GM19397 (cell line): ENCODE measurements around the gene PPP1R37.
"Not testable (repeated sequence)": the region's sequence is repeated elsewhere in the genome, so short reads cannot be mapped to it uniquely, and the experiment has no call there.

Source experiments
- ATAC-seq: cut with Tn5 transposase; IDR thresholded peaks from one replicate; pipeline ENCODE4 v1.9.1; 2021; ENCODE audit warnings: mild to moderate bottlenecking, moderate library complexity; ENCODE audit not compliant: unreplicated experiment

Gene PPP1R37

DNA sequence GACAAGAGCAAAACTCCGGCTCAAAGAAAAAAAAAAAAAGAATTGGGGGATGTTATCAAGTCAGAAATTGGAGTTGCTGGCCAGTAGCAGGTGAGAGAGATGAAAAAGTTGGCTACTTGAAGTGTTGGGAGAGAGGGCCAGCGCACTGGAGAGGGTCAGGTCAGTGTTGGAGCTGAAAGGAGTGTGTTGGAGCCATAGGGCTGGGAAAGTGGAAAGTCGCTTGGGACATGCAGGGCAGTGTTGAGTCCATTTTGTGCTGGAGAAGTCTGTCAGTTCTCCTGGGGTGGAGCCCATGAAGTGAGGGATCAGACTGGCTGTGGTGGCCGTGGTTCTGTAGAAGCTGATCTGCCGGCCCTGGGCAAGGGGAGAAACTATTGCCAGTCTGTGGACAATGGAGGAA is 1.7 kb downstream of the PPP1R37 start:
- no peak for ATAC-seq

DNA sequence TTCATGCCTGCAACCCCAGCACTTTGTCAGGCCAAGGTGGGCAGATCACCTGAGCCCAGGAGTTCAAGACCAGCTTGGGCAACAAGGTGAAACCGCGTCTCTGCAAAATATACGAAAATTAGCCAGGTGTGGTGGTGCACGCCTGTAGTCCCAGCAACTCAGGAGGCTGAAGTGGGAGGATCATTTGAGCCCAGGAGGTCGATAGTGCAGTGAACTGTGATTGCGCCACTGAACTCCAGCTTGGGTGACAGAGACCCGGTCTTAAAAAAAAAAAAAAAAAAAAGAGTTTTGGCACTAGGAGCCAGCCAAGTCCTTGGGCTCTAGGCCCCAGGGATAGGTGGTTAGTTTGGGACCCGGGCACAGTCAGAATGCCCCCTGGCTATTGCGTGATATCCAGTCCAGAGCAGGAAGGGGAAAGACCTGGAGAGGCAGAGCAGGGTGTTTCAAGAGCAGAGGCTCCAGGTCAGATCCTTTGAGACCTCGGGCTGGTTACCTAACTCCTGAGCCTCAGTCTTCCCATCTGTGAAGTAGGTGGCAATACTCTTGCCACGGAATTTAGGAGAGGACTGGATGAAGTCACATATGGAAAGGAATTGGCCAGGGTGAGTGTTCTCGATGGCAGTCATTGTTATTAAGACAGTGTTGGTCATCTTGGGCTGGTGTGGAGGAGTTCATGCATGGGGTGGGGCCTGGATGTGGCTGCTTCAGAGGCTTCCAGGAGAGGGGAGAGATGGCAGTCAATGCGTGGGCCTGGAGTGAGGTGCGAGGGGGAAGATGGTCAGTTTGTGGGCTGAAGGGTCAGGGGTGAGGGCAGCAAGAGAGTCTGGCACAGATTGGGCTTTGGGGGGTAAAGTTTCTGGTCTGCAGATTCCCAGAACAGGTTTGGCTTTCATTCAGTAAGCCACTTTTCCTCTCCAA is 2.8 kb downstream of the PPP1R37 start:
- no peak for ATAC-seq

- no peak for ATAC-seq
Observed at GRCh38 chr19:45096700-45097099, 3.7 kb downstream of the PPP1R37 start.

- no peak for ATAC-seq
Observed at GRCh38 chr19:45097450-45097775, 4.4 kb downstream of the PPP1R37 start.

DNA sequence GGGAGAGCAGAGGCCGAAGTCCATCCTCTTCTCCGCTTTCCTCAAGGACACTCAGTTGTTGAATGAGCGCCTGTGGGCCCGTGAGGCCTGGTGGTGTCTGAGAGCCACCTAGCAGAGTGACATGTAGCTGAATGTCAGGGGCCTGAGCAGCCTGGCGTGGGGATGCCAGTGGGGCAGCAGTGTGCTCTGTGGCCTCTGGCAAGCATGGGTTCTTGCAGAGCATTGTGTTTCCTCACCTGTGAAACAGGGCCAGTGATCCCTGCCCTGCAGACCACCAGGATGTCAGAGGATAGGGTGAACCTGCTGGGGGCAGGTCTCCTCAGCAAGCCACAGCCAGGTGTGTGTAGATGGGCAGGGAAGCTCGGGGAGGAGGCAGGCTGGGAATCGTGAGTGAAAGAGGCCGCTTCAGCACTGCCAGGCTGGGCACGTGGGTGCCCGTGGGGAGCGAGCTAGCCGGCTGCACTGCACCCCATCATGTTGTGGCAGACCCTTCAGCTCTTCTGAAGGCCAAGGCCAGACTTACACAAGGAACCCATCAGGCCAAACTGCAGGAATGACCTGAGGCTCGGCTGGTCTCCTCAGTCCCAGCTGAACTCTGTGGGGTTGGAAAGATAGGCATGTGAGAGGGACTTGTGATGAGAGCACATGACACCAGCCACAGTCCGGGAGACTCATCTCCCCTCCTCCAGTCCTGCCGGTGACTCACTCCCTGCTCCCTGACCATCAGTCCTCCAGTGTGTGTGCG is 5.0 kb downstream of the PPP1R37 start:
- no peak for ATAC-seq

DNA sequence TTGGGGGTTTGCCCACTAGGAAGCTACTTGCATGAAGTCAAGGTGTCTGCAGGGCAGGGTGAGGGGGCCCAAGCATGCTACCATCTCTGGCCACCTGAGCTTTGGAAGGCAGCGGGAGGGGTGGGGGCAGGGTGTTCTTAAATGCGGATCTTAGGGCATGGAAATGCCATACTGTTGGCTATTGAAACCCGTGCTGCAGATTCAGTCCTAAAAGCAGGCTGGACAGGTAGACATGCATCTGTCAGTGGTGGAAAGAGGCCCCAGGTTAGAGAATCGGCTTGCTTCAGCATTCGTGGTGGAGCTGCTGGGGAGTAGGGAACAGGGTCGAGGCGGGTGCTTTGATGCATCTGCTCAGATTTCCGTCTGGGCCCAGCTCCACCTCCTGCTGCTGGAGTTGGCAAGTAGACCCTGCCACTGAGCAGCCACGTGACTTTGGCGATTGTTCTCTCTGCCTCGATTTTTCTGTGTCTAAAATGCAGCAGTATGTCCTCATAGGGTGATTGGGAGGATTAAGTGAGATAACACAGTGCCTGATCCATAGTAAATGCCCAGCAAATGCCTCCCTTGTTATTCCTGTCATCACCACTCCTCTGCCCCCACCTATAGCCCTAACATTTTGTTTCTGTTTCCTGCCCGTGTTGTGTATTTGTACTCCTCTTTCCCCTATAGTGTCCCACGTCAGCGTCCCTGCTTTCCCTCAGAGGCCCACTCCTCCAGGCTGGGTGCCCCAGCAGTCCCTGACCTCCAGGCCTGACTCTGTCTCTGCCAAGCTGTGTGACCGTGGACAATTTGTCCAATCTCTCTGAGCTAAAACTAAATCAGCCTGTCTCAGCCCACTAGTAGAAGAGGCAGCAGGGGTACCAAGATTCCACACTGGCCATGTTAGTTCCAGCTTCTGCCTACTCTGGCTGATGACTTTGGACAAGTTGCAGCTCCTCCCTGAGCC is 5.8 kb downstream of the PPP1R37 start:
- ATAC-seq: no peak

- ATAC-seq: no peak
Observed at GRCh38 chr19:45099467-45100191, 6.7 kb downstream of the PPP1R37 start.

DNA sequence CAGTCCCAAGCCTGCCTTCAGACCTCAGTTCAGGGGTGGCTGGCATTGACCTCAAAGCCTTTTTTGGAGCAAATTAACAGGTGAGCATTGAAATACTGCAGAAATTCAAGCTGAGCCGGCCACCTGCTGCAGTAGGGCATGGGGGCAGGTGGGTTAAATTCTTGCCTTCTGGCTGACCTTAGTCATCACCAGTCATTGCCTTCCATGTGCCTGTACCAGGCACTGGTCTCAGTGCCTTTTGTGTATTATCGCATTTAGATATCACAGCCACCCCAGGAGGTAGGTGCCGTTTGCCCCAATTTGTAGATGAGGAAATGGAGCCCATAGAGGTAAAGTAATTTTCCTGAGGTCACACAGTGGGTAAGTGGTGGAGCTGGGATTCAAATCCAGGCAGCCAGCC is 7.2 kb downstream of the PPP1R37 start:
- no peak for ATAC-seq

DNA sequence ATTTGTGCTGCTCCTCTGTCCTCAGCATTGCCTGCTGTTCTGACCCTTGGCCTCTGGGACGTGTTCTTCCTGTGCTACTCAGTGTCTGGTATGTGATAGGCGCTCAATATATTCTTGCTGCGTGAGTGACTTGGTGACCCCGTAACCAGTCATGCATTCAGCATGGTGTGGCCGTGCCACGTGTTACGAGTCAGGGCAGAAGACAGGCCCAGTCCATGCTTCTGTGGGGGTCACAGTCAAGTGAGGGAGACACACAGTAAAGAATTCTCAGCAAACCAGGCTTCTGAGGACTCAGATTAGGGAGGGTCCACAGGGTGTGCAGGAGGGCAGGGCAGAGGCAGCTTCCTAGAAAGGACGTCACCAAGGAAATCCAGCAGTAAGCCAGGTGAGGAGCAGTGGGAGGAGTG is 7.9 kb downstream of the PPP1R37 start:
- ATAC-seq: no peak

DNA sequence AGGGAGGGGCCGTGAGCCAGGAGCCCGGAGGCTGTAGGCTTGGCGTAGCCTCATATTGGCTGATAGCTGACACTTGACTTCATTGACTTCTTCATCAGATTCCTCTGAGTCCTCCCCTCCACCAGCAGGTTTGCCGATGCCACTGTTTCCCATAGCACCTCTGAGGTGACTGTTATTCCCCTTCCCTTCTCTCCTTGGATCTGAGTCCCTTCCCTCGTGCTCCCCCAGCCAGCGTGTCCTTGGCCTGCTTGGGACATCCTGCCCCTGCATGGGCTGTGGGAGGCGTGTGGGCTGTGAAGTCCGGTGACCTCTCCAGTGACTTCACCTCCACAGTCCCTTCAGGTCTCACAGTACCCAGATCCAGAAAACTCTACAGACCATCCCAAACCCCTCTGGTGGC is 8.8 kb downstream of the PPP1R37 start:
- no peak for ATAC-seq

DNA sequence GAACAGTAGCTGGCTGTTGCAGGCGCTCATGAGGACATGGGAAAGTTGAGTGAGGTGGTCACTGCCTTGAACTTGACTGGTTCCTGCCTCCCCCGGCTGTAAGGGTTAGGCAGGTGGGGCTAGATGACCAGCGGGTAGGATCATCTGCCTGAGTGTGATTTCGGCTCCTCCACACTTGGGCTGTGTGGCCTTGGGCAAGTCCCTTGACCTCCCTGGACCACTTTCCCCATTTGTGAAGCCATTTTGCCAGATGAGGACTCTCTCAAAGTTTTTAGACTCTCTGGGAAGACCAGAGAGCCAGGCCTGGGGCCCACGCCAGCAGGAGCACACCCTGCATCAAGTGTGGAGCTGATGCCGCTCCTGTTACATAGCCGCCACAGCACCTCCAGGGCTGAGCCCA is 9.5 kb downstream of the PPP1R37 start:
- no peak for ATAC-seq

- no peak for ATAC-seq
Observed at GRCh38 chr19:45103156-45103507, 10.2 kb downstream of the PPP1R37 start.

DNA sequence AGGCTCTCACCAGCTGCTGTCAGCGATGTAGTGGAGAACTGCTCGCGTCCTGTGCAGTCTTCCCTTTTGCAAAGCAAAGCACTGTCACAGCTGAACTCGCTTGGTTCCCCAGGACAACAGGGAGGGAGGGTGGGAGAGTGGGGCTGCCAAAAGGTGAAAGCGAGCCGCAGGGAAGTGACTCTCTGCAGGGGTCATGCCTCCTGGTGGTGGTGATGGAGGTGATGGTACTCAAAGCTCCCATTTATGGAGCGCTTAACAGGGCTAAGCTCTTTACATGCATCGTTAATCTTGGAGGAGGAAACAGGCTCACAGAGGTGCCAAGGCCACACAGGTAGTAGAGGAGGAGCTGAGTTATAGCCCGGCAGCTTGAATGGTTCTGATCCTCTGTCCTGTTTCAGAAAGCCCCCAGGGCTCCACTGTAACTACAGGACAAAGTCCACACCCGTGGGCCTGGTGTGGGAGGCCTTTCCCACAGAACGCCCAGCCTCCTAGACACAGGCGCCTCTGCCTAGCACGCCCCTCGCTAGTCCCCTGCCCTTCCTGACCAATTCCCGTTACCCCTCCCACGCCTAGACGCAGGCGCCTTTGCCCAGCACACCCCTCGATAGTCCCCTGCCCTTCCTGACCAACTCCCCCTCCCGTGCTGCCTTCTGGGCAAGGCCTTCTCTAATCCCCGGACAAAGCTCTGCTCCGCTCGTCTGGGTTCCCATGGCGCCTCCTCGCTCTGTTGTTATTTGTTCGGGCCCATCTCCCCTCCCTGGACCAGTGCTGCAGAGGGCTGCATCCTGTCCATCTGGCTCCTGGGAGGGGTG is 10.7 kb downstream of the PPP1R37 start:
- ATAC-seq: no peak

DNA sequence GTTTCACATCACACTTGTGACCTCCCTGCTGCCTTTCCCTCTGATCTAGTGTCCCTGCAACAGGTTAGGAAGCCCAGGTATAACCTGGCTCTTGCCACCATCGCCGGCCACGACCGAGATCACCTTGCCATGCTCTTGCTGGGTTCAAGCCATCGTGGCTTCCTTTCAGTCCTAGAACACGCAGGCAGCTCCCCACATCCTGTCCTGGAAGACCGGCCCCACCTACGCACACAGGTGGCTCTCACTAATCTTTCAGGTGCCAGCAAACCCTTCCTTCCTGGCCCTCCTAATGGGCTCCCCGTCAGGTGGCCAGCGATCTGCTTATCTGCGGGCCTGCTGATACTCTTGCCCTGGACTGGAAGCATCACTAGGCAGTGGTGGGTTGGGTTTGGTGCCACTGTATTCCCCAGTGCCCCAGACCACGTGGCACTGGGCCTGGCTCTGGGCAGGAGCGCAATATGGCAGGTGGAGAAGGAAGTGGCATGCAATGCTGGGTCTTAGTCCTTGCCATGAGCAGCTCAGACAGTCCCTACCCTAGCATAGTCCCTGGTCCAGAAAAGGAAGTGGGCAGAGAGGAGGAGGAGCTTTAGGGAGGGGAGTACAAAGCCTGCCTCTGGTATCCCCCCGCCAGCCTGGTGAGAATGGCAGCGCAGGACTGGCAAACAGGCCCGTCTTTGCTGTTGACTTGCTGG is 11.8 kb downstream of the PPP1R37 start:
- ATAC-seq: no peak

DNA sequence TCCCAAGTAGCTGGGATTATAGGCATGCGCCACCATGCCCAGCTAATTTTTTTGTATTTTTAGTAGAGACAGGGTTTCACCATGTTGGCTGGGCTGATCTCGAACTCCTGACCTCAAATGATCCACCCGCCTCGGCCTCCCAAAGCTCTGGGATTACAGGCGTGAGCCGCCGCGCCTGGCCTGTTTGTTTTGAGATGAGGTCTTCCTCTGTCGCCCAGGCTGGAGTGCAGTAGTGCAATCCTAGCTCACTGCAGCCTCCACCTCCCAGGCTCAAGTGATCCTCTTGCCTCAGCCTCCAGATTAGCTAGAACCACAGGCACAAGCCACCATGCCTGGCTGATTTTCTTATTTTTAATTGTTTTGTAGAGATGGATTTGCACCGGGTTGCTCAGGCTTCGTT is 13.4 kb downstream of the PPP1R37 start:
- not testable (repeated sequence) for ATAC-seq

GRCh38 chr19:45107621-45108150 is 14.7 kb downstream of the PPP1R37 start:
- no peak for ATAC-seq

DNA sequence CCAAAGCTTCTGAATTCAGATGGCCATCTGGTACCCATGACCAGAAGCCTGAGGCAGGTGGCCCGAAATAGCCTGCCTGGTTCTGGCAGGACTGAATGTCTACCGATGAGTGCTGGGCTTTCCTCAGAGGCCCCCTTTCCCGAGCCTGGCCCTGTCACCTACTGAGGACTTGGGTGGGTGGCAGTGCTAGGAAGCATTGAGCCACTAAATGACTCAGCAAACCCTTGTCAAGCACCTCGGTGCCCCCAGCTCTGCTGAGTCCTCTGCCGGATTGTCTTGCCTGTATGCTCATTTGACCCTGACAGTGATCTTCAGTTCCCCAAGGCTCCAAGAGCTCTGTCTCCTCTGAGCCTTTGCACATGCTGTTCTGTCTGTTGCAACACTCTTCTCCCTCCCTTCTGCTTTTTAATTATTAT is 17.9 kb downstream of the PPP1R37 start:
- no peak for ATAC-seq

DNA sequence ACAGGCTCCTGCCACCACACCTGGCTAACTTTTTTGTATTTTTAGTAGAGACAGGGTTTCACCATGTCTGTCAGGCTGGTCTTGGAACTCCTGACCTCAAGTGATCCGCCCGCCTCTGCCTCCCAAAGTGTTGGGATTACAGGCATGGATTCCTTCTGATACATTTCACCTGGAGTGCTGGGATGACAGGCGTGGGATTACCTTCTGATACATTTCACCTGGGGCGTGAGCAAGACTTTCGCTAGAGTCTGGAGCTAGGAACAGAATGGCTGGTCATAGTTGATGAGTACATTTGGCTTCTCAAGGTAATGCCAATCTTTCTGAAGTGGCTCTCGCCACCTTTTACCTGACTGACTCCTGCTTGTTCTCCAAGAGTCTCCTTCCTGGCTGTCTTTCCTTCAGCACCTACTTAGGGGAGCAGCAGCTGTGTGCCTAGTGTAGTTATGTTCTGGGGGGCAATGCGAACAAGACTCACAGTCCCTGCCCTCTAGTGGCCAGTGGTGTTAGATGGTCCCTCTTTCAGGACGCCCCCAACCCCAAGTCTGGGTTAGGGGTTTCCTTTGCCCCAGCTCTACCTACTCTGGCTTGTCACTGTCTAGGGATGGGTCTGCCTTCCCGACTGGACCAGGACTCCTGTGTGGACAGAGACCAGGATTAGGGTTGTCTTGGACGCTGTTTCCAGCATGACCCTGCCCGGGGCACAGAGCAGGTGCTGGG is 19.3 kb downstream of the PPP1R37 start:
- ATAC-seq: no peak
